Measurements from ENCODE around the gene SDR42E2. TPM values are rescaled to one million over a fixed set of nuclear protein-coding genes. Genes with fewer than 3 reads are reported as not detected.
"Not testable (repeated sequence)": the region's sequence is repeated elsewhere in the genome, so short reads cannot be mapped to it uniquely, and the experiment has no call there.

Gene SDR42E2
- total RNA-seq, 1 experiment from 2014 or later, result 0.05 TPM

DNA sequence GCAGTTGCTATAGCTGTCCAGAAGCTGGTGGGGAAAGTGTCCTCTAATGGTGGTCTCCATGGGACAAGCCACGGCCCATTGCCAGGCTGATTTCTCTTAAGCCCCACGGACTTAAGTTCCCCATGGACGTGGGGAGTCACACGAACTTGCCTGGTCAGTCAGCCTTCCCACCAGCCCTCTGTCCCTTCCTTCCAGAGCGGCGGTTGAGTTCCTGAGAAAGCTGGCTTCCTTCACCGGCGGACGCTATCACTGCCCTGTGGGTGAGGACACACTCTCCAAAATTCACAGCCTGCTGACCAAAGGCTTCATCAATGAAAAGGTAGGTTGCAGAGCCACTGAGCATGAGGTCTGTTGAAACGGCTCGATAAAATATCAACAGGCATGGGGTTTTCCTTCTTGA is 10.0 kb upstream of the SDR42E2 start:
- CTCF ChIA-PET, result no interaction called here
- ATAC-seq, result no peak
- in situ Hi-C loops (cut with HindIII; ENCODE audit: low pct_unique_long_range_greater_than_20kb, low sequenced_read_pairs), result no loop called here

DNA sequence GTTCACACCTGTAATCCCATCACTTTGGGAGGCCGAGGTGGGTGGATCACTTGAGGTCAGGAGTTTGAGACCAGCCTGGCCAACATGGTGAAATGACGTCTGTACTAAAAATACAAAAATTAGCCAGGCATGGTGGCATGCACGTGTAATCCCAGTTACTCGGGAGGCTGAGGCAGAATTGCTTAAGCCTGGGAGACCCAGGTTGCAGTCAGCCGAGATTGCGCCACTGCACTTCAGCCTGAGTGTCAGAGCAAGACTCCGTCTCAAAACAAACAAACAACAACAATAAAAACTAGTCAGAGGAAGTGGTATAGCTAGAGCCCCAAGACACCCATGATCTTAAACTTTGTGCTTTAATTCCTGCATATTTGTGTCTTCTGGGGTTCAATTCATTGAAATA is 9.2 kb upstream of the SDR42E2 start:
- POLR2A ChIA-PET; H3K4me1 ChIP-seq (ENCODE audit: control insufficient read depth, insufficient read depth, low read length): not testable (repeated sequence)

More for the DNA sequence above, 10.0 kb upstream of the SDR42E2 start:
- BruUV-seq (replicated peaks), result no TSS peak
- POLR2A ChIA-PET, result no interaction called here
- Histone ChIP-seq H3K4me3 (ENCODE audit: low read depth in 2 of 2, low read length in 2 of 2) (no peak overlapping the region), H3K27ac (ENCODE audit: low read length) (no peak overlapping the region), H3K36me3 (ENCODE audit: control insufficient read depth, insufficient read depth, low read length) (no peaks in the 10 kb centered on the region), H3K4me1 (ENCODE audit: control insufficient read depth, insufficient read depth, low read length) (no peaks in the 10 kb centered on the region), H3K27me3 (ENCODE audit: control insufficient read depth, insufficient read depth, low read length) (no peaks in the 10 kb centered on the region), H3K9me3 (ENCODE audit: control insufficient read depth, insufficient read depth, low read depth, low read length) (no peaks in the 10 kb centered on the region)
- TF ChIP-seq, protein P1, sequence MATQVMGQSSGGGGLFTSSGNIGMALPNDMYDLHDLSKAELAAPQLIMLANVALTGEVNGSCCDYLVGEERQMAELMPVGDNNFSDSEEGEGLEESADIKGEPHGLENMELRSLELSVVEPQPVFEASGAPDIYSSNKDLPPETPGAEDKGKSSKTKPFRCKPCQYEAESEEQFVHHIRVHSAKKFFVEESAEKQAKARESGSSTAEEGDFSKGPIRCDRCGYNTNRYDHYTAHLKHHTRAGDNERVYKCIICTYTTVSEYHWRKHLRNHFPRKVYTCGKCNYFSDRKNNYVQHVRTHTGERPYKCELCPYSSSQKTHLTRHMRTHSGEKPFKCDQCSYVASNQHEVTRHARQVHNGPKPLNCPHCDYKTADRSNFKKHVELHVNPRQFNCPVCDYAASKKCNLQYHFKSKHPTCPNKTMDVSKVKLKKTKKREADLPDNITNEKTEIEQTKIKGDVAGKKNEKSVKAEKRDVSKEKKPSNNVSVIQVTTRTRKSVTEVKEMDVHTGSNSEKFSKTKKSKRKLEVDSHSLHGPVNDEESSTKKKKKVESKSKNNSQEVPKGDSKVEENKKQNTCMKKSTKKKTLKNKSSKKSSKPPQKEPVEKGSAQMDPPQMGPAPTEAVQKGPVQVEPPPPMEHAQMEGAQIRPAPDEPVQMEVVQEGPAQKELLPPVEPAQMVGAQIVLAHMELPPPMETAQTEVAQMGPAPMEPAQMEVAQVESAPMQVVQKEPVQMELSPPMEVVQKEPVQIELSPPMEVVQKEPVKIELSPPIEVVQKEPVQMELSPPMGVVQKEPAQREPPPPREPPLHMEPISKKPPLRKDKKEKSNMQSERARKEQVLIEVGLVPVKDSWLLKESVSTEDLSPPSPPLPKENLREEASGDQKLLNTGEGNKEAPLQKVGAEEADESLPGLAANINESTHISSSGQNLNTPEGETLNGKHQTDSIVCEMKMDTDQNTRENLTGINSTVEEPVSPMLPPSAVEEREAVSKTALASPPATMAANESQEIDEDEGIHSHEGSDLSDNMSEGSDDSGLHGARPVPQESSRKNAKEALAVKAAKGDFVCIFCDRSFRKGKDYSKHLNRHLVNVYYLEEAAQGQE (IDR thresholded peaks at IDR 0.05; ENCODE audit: insufficient read depth in 1 of 2, low read depth in 2 of 2, low read length in 1 of 2), result no peak
- TF ChIP-seq, protein P2, sequence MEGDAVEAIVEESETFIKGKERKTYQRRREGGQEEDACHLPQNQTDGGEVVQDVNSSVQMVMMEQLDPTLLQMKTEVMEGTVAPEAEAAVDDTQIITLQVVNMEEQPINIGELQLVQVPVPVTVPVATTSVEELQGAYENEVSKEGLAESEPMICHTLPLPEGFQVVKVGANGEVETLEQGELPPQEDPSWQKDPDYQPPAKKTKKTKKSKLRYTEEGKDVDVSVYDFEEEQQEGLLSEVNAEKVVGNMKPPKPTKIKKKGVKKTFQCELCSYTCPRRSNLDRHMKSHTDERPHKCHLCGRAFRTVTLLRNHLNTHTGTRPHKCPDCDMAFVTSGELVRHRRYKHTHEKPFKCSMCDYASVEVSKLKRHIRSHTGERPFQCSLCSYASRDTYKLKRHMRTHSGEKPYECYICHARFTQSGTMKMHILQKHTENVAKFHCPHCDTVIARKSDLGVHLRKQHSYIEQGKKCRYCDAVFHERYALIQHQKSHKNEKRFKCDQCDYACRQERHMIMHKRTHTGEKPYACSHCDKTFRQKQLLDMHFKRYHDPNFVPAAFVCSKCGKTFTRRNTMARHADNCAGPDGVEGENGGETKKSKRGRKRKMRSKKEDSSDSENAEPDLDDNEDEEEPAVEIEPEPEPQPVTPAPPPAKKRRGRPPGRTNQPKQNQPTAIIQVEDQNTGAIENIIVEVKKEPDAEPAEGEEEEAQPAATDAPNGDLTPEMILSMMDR (IDR thresholded peaks at IDR 0.05), result no peak
- no peak for TF ChIP-seq TCF7L2 (IDR thresholded peaks at IDR 0.05; ENCODE audit: low read depth, low read length)
- no peak for TF ChIP-seq POLR2AphosphoS5 (IDR thresholded peaks at IDR 0.05; ENCODE audit: low read depth, low read length)
- no peak for TF ChIP-seq SIN3A (IDR thresholded peaks at IDR 0.05; ENCODE audit: borderline replicate concordance, insufficient read depth, low read depth, low read length)
- DNase-seq (ENCODE audit: low read depth, low spot score), result no peak
- intact Hi-C loops (cut with micrococcal nuclease; ENCODE audit: unreplicated experiment), result no loop called here

DNA sequence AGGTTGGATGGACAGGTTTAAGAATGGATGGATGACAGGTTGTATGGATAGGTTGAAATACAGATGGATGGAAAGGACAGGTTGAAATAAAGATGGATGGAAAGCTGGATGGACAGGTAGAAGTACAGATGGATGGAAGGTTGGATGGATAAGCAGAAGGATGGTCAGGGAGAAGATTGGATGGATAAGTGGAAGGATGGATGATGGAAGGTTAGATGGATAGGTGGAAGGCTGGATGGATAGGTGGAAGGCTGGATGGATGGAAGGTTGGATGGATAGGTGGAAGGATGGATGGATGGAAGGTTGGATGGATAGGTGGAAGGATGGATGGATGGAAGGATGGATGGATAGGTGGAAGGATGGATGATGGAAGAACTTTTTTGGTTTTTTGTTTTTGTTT is 905 bp upstream of the SDR42E2 start:
- no TSS peak for BruUV-seq (replicated peaks)
- Histone ChIP-seq H3K4me3 (ENCODE audit: low read depth in 2 of 2, low read length in 2 of 2) (no peak overlapping the region), H3K27me3 (ENCODE audit: control insufficient read depth, insufficient read depth, low read length) (peaks cover 11% of the 10 kb centered on the region), H3K27ac (ENCODE audit: low read length) (no peak overlapping the region), H3K9me3 (ENCODE audit: control insufficient read depth, insufficient read depth, low read depth, low read length) (no peaks in the 10 kb centered on the region), H3K36me3 (ENCODE audit: control insufficient read depth, insufficient read depth, low read length) (no peaks in the 10 kb centered on the region), H3K4me1 (ENCODE audit: control insufficient read depth, insufficient read depth, low read length) (peaks cover 3% of the 10 kb centered on the region; the same call in 1 of the 2 replicates)
- TF ChIP-seq, protein P1 (IDR thresholded peaks at IDR 0.05; ENCODE audit: insufficient read depth in 1 of 2, low read depth in 2 of 2, low read length in 1 of 2), result no peak
- TF ChIP-seq POLR2AphosphoS5 (IDR thresholded peaks at IDR 0.05; ENCODE audit: low read depth, low read length), result no peak
- TF ChIP-seq, protein P2 (IDR thresholded peaks at IDR 0.05), result no peak
- TF ChIP-seq SIN3A (IDR thresholded peaks at IDR 0.05; ENCODE audit: borderline replicate concordance, insufficient read depth, low read depth, low read length), result no peak
- no peak for TF ChIP-seq TCF7L2 (IDR thresholded peaks at IDR 0.05; ENCODE audit: low read depth, low read length)
- no peak for DNase-seq (ENCODE audit: low read depth, low spot score)
- ATAC-seq, result no peak
- ChIA-PET CTCF (no interaction called here), POLR2A (no interaction called here)
- intact Hi-C loops (cut with micrococcal nuclease; ENCODE audit: unreplicated experiment) (no loop called here), in situ Hi-C loops (cut with HindIII; ENCODE audit: low pct_unique_long_range_greater_than_20kb, low sequenced_read_pairs) (no loop called here)

More for the DNA sequence above, 9.2 kb upstream of the SDR42E2 start:
- H3K9me3 ChIP-seq (ENCODE audit: control insufficient read depth, insufficient read depth, low read depth, low read length); H3K4me3 ChIP-seq (ENCODE audit: low read depth in 2 of 2, low read length in 2 of 2); DNase-seq (ENCODE audit: low read depth, low spot score); CTCF ChIA-PET; H3K27me3 ChIP-seq (ENCODE audit: control insufficient read depth, insufficient read depth, low read length); in situ Hi-C loops (cut with HindIII; ENCODE audit: low pct_unique_long_range_greater_than_20kb, low sequenced_read_pairs); H3K36me3 ChIP-seq (ENCODE audit: control insufficient read depth, insufficient read depth, low read length); BruUV-seq (replicated peaks); ATAC-seq; intact Hi-C loops (cut with micrococcal nuclease; ENCODE audit: unreplicated experiment); H3K27ac ChIP-seq (ENCODE audit: low read length): not testable (repeated sequence)
